ENCODE results near the gene DBNL.
"Not testable (repeated sequence)": the region's sequence is repeated elsewhere in the genome, so short reads cannot be mapped to it uniquely, and the experiment has no call there.

- not testable (repeated sequence) for TF ChIP-seq EZH2 (IDR thresholded peaks at IDR 0.05; ENCODE audit: insufficient read depth, poor library complexity, severe bottlenecking); EZH2phosphoT487 (IDR thresholded peaks at IDR 0.05; ENCODE audit: insufficient read depth, low read depth)
Measured at GRCh38 chr7:44015090-44015489, 29.4 kb upstream of the DBNL start.
